ENCODE data around the gene CDK14.

DNA sequence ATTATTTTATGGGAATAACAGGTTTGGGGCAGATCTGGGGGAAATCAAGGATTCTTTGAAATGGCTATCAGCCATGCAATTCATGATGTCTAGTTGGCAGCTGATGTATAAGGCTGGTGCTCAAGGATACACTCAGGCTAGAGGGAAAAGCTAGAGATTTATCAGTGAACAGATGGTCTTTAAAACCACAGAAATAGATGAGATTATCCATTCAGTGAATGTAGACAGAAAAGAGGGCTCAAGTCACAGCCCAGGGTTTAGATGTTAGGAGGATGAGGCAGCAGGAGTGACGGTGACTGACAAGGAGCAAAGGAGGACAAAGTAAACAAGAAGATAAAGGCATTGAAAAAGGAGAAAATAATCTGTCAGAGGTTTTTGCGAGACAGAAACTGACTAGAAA lies 238.7 kb downstream of the CDK14 start:
- no peak for TF ChIP-seq TAF1 (IDR thresholded peaks at IDR 0.05; ENCODE audit: borderline replicate concordance, low read depth, low read length)
- TF ChIP-seq POLR2A (IDR thresholded peaks at IDR 0.05; ENCODE audit: low read depth, low read length) = no peak
